ENCODE results near the gene KRT6A. TPM values are rescaled to one million over a fixed set of nuclear protein-coding genes. Genes with fewer than 3 reads are reported as not detected.

The KRT6A gene
- polyA plus RNA-seq, 3 donors, result not detected

- H3K27ac ChIP-seq (ENCODE audit: low read depth in 1 of 2, low read length in 2 of 2), result no peak overlapping the region
- Mint-ChIP-seq H3K4me1 (peaks cover 14% of the 10 kb centered on the region), H3K36me3 (no peaks in the 10 kb centered on the region), H3K27me3 (ENCODE audit: low read depth in 3 of 3) (peaks cover 0 to 6% (median 0%) of the 10 kb centered on the region in 3 donors), H3K9me3 (peaks cover 0 to under 1% (median 0%) of the 10 kb centered on the region in 7 donors), H3K27ac (no peak overlapping the region), H3K4me3 (no peak overlapping the region)
- intact Hi-C loops (cut with micrococcal nuclease), result no loop called here
- no peaks in the 10 kb centered on the region for H3K9me3 ChIP-seq (replicated peaks in 1 of 2; ENCODE audit: control insufficient read depth in 1 of 2, insufficient read depth in 1 of 2, low read length in 2 of 2)
- no peaks in the 10 kb centered on the region for H3K27me3 ChIP-seq (ENCODE audit: control insufficient read depth in 2 of 2, insufficient read depth in 2 of 2, low read length in 2 of 2)
- no peak overlapping the region for H2AFZ ChIP-seq (ENCODE audit: insufficient read depth, low read depth, low read length, poor library complexity, severe bottlenecking)
- TF ChIP-seq CTCF (IDR thresholded peaks at IDR 0.05), result no peak
- WGBS (ENCODE audit: insufficient coverage), result 95% methylated on average over 8 of the region's 8 CpGs
- H3K79me2 ChIP-seq (ENCODE audit: insufficient read depth, low read length), result no peaks in the 10 kb centered on the region
- H3K4me2 ChIP-seq (replicated peaks; ENCODE audit: extremely low read depth, low read length, poor library complexity, severe bottlenecking), result no peak overlapping the region
- H3K36me3 ChIP-seq (replicated peaks in 1 of 2; ENCODE audit: control insufficient read depth in 1 of 2, insufficient read depth in 2 of 2, low read length in 2 of 2), result no peaks in the 10 kb centered on the region
- peaks cover 10 to 18% of the 10 kb centered on the region in 2 donors for H3K4me1 ChIP-seq (ENCODE audit: control insufficient read depth in 1 of 2, insufficient read depth in 2 of 2, low read length in 2 of 2)
- no peak overlapping the region for H3K4me3 ChIP-seq (replicated peaks in 1 of 3; ENCODE audit: low read depth in 2 of 3, low read length in 3 of 3)
- no peak for DNase-seq
- no peaks in the 10 kb centered on the region for H4K20me1 ChIP-seq (ENCODE audit: insufficient read depth, low read length)
- no peak overlapping the region for H3K9ac ChIP-seq (ENCODE audit: insufficient read depth, low read length, poor library complexity, severe bottlenecking)
Observed at GRCh38 chr12:52528641-52529143, 35.6 kb upstream of the KRT6A start.

GRCh38 chr12:52527121-52527800, 34.2 kb upstream of the KRT6A start:
- Histone ChIP-seq H3K9me3 (replicated peaks in 1 of 2; ENCODE audit: control insufficient read depth in 1 of 2, insufficient read depth in 1 of 2, low read length in 2 of 2) (no peaks in the 10 kb centered on the region), H3K27me3 (ENCODE audit: control insufficient read depth in 2 of 2, insufficient read depth in 2 of 2, low read length in 2 of 2) (no peaks in the 10 kb centered on the region), H2AFZ (ENCODE audit: insufficient read depth, low read depth, low read length, poor library complexity, severe bottlenecking) (no peak overlapping the region), H3K36me3 (replicated peaks in 1 of 2; ENCODE audit: control insufficient read depth in 1 of 2, insufficient read depth in 2 of 2, low read length in 2 of 2) (no peaks in the 10 kb centered on the region), H3K4me2 (replicated peaks; ENCODE audit: extremely low read depth, low read length, poor library complexity, severe bottlenecking) (no peak overlapping the region), H3K9ac (ENCODE audit: insufficient read depth, low read length, poor library complexity, severe bottlenecking) (no peak overlapping the region), H3K79me2 (ENCODE audit: insufficient read depth, low read length) (no peaks in the 10 kb centered on the region), H3K4me3 (replicated peaks in 1 of 3; ENCODE audit: low read depth in 2 of 3, low read length in 3 of 3) (no peak overlapping the region), H3K4me1 (ENCODE audit: control insufficient read depth in 1 of 2, insufficient read depth in 2 of 2, low read length in 2 of 2) (peaks cover 10 to 14% of the 10 kb centered on the region in 2 donors), H4K20me1 (ENCODE audit: insufficient read depth, low read length) (no peaks in the 10 kb centered on the region), H3K27ac (ENCODE audit: low read depth in 1 of 2, low read length in 2 of 2) (no peak overlapping the region)
- Mint-ChIP-seq H3K27me3 (ENCODE audit: low read depth in 3 of 3) (peaks cover 0 to 6% (median 4%) of the 10 kb centered on the region in 3 donors), H3K4me1 (peaks cover 12% of the 10 kb centered on the region), H3K4me3 (no peak overlapping the region), H3K36me3 (no peaks in the 10 kb centered on the region), H3K9me3 (no peaks in the 10 kb centered on the region), H3K27ac (no peak overlapping the region)
- no peak for TF ChIP-seq CTCF (IDR thresholded peaks at IDR 0.05)
- no peak for DNase-seq
- 40% methylated on average over 3 of the region's 4 CpGs for WGBS (ENCODE audit: insufficient coverage)
- intact Hi-C loops (cut with micrococcal nuclease), result no loop called here
